Activated naive CD8-positive, alpha-beta T cell (primary cell): Measurements from ENCODE around the gene RASEF.
"Not testable (repeated sequence)": the region's sequence is repeated elsewhere in the genome, so short reads cannot be mapped to it uniquely, and the experiment has no call there.

Experiments
- H3K27ac Mint-ChIP-seq: one replicate; pipeline ENCODE4 v1.8.0; 2021; ENCODE audit warnings: mixed read lengths
- H3K27me3 Mint-ChIP-seq: one replicate; pipeline ENCODE4 v1.8.0; 2021; ENCODE audit warnings: mixed read lengths
- H3K36me3 Mint-ChIP-seq: one replicate; pipeline ENCODE4 v1.8.0; 2021; ENCODE audit warnings: mixed read lengths
- H3K4me1 Mint-ChIP-seq: one replicate; pipeline ENCODE4 v1.8.0; 2021; ENCODE audit warnings: low read depth, mixed read lengths
- H3K4me3 Mint-ChIP-seq: one replicate; pipeline ENCODE4 v1.8.0; 2021; ENCODE audit warnings: mild to moderate bottlenecking, mixed read lengths
- H3K9me3 Mint-ChIP-seq: one replicate; pipeline ENCODE4 v1.8.0; 2021; ENCODE audit warnings: low read depth, mixed read lengths

Gene RASEF

DNA sequence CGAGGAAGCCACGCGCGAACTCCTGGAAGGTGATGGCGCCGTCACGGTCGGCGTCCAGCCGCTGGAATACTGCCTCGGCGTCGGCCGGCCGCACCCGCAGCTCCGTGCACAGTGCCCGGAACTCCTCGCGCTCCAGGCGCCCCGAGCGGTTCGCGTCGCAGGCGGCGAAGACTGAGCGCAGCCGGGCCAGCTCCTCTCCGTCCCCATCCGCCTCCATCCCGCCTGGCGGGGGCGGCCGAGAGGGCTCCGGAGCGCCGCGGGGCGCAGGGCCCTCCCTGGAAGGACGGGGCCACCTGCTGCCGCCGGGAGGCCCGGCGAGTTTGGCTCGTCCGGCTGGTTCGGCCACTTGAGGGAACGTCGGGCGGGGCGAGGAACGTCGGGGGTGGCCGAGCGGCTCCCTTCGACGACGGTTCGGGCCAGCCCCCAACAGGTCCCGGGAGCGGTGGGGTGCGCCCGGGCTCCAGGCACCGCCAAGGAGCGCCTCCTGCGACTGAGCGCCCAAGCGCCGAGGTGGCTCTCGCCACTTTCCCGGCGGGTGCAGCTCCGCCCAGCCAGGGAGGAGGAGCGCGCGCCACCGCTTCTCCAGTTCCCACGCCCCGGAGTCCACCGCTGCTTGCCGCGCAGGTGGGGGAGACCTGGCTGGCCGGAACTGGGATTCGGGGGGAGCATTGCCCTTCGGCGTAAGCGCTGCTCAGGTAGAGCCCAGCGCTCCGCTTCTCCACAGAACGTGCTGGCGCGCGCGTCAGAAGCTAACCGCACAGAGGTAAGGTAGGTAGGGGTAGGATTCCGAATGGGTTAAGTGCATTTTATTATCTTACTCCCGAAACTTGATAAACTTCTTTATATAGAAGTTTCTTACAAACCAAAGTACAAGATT lies at the start of gene RASEF:
TSS of gene RASEF (minus strand) at position 492 of the 877 bp plus-strand sequence. CDS start at position 217, 275 bp downstream.
- H3K9me3 Mint-ChIP-seq = no peaks in the 10 kb centered on the region
- no peak within 1 kb of the TSS for H3K4me3 Mint-ChIP-seq
- no peaks in the 10 kb centered on the region for H3K36me3 Mint-ChIP-seq
- peaks cover 38% of the 10 kb centered on the region for H3K27me3 Mint-ChIP-seq
- peaks cover 2% of the 10 kb centered on the region for H3K4me1 Mint-ChIP-seq
- H3K27ac Mint-ChIP-seq = no peak within 1 kb of the TSS

DNA sequence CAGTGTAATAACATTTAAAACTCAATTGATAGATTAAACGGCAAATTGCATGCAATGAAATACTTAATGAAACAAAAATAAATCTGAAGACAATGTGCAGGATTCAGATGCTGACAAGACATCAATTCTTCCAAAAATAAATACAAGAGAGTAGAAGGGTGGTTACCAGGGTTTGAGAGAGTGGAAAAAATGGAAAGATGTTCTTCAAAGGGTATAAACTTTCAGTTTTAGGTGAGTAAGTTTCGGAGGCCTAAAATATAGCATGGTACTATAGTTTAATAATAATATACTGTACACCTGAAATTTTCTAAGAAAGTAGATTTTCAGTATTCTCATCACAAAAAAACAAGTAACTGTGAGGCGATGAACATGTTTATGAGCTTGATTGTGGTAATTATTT lies 48.2 kb upstream of the RASEF start:
- Mint-ChIP-seq H3K4me1 (no peaks in the 10 kb centered on the region), H3K9me3 (peaks cover 8% of the 10 kb centered on the region), H3K4me3 (no peak overlapping the region), H3K27me3 (no peaks in the 10 kb centered on the region), H3K36me3 (peaks cover 5% of the 10 kb centered on the region), H3K27ac (no peak overlapping the region)

DNA sequence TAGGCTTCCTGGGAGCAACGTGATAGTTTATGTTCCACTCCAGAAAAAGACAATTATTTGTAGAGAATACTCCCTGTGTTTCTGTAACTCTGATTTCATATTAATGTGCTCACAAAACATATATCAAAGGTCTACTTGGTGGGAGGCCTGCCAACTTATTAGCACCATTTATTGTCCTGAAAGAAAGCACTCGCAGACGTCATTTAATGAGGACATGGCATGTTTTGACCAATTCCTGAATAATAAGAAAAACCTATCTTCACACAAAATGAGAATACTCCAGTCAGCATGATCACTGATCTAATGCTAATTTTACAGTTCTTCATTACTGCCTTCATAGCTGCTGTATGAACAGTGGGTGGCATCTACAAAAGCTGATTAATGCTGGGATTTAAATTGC lies 46.4 kb upstream of the RASEF start:
- H3K9me3 Mint-ChIP-seq = peaks cover 4% of the 10 kb centered on the region
- H3K27me3 Mint-ChIP-seq = no peaks in the 10 kb centered on the region
- H3K4me3 Mint-ChIP-seq = no peak overlapping the region
- H3K27ac Mint-ChIP-seq = no peak overlapping the region
- H3K36me3 Mint-ChIP-seq = peaks cover 4% of the 10 kb centered on the region
- no peaks in the 10 kb centered on the region for H3K4me1 Mint-ChIP-seq

DNA sequence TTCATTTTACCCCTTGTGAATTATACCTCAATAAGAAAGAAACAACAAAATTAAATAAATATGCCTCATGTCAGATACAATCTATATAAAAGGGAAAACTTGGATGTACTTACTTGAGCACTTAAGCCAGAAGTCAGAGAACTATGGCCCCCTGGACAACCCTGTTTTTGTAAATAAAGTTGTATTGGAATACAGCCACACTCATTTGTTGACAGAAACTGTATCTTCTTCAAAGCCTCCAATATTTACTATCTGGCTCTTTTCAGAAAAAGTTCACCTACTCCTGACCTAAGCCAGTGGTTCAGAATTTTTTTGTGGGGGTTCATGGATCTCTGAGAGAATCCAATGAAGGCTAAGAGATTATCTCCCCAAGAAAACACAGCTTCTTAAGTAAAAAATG lies 45.3 kb upstream of the RASEF start:
- Mint-ChIP-seq H3K4me3 (no peak overlapping the region), H3K9me3 (peaks cover 1% of the 10 kb centered on the region), H3K27ac (no peak overlapping the region), H3K36me3 (no peaks in the 10 kb centered on the region), H3K27me3 (no peaks in the 10 kb centered on the region), H3K4me1 (no peaks in the 10 kb centered on the region)

DNA sequence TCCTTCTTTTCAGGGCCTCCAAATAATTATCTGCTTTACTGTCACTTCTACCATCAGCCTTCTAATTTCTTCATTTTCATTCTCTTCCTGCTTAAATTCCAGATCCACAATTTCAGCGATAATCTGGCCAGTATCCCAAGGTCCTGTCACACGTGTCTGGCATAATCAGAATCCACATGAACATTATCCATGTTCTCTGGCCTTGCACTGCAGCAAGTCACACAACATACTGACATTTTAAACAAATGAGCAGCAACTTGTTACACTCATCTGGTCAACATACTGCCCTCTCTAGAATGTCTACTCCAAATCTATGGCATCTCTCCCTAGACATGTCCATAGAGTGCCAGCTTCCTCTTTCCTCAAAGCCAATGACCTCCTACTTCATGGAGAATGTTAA lies 43.8 kb upstream of the RASEF start:
- no peaks in the 10 kb centered on the region for H3K27me3 Mint-ChIP-seq
- no peaks in the 10 kb centered on the region for H3K9me3 Mint-ChIP-seq
- H3K4me3 Mint-ChIP-seq = no peak overlapping the region
- H3K4me1 Mint-ChIP-seq = no peaks in the 10 kb centered on the region
- no peak overlapping the region for H3K27ac Mint-ChIP-seq
- no peaks in the 10 kb centered on the region for H3K36me3 Mint-ChIP-seq

DNA sequence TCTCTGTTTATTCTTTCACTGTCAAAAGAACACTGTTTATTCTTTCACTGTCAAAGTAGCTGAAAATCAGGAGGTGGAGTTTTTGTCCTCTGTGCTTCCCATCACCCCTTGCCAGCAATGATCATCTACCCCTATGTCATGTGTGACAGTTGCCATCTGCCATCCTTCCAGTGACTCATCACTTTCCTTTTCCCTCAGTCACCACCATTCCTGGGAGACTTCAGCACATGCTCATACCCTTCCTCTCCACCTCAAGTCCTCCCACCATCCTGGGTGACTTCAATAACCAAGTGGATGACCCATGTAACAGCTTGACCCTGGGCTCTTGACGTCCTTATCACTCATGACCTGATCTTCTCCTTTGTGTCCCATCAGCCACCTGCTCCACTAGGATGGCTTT lies 43.3 kb upstream of the RASEF start:
- H3K27me3 Mint-ChIP-seq = no peaks in the 10 kb centered on the region
- no peaks in the 10 kb centered on the region for H3K36me3 Mint-ChIP-seq
- H3K27ac Mint-ChIP-seq = no peak overlapping the region
- H3K4me3 Mint-ChIP-seq = no peak overlapping the region
- no peaks in the 10 kb centered on the region for H3K4me1 Mint-ChIP-seq
- no peaks in the 10 kb centered on the region for H3K9me3 Mint-ChIP-seq

DNA sequence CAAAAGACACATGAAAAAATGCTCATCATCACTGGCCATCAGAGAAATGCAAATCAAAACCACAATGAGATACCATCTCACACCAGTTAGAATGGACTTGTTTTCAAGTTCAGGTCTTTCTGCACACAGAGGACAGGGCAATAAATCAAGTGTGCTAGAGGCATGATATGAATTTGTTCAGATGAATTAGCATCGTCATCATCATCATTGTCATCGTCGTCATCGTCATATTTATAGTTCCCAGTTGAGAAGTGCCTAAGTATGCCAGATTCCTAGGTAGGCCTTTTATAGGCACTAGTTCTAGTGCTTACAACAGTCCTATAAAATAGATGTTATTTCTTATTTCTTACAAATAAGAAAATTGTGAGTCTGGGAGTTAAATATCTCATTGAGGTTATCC lies 34.7 kb upstream of the RASEF start:
- H3K9me3 Mint-ChIP-seq = no peaks in the 10 kb centered on the region
- H3K4me1 Mint-ChIP-seq = no peaks in the 10 kb centered on the region
- H3K27ac Mint-ChIP-seq = no peak overlapping the region
- H3K36me3 Mint-ChIP-seq = no peaks in the 10 kb centered on the region
- H3K27me3 Mint-ChIP-seq = no peaks in the 10 kb centered on the region
- H3K4me3 Mint-ChIP-seq = no peak overlapping the region

DNA sequence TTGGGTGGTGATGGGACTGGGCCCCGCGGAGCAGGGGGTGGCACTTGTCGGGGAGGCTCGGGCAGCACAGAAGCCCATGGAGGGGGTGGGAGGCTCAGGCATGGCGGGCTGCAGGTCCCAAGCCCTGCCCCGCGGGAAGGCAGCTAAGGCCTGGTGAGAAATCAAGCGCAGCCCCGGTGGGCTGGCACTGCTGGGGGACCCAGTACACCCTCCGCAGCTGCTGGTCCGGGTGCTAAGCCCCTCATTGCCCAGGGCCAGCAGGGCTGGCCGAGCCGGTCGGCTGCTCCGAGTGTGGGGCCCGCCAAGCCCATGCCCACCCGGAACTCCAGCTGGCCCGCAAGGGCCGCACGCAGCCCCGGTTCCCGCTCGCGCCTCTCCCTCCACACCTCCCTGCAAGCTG lies 30.4 kb upstream of the RASEF start:
- H3K4me1 Mint-ChIP-seq, H3K36me3 Mint-ChIP-seq, H3K9me3 Mint-ChIP-seq, H3K27ac Mint-ChIP-seq, H3K4me3 Mint-ChIP-seq, H3K27me3 Mint-ChIP-seq: not testable (repeated sequence)

DNA sequence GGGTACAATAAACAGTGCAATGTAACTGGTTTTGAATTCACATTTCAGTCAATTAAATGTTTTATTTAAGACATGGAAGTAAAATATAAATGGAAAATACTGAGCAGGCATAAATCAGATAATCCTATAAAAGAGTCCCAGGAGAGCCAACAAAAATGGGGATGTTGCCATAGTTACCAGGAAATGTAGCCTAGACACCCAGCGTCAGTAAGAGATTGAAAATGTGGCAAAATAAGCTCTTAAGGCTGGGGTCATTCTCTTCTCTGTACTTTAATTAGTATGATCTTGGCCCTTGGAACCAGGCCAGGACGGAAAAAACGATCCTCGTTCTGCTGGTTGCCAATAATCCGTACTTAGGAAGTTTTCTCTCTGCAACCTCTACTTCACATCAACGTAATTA lies 18.9 kb upstream of the RASEF start:
- H3K4me1 Mint-ChIP-seq = no peaks in the 10 kb centered on the region

DNA sequence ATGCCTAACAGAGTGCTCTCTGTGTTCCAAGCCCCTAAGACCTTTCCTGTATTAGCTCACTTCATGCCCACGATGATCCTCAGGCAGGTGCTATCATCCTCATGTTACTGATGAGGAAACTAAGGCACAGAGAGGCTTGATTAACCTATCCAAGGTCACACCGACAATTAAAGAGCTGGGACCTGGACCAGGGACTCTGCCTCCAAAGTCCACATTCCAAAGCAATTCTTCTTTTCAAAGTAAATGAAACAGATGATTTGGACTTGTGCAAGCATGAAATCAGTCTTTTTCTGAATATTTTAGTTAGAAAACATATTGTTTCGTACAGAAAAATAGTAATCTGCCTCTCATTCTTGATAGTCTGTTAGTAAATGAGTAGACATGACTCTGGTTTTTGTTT lies 18.1 kb upstream of the RASEF start:
- no peaks in the 10 kb centered on the region for H3K4me1 Mint-ChIP-seq
- H3K27ac Mint-ChIP-seq = no peak overlapping the region
- no peaks in the 10 kb centered on the region for H3K9me3 Mint-ChIP-seq
- peaks cover 2% of the 10 kb centered on the region for H3K27me3 Mint-ChIP-seq
- H3K36me3 Mint-ChIP-seq = no peaks in the 10 kb centered on the region
- no peak overlapping the region for H3K4me3 Mint-ChIP-seq

More for the DNA sequence above, 18.9 kb upstream of the RASEF start:
- Mint-ChIP-seq H3K9me3 (no peaks in the 10 kb centered on the region), H3K4me3 (no peak overlapping the region), H3K27ac (no peak overlapping the region), H3K36me3 (no peaks in the 10 kb centered on the region), H3K27me3 (peaks cover 2% of the 10 kb centered on the region)

DNA sequence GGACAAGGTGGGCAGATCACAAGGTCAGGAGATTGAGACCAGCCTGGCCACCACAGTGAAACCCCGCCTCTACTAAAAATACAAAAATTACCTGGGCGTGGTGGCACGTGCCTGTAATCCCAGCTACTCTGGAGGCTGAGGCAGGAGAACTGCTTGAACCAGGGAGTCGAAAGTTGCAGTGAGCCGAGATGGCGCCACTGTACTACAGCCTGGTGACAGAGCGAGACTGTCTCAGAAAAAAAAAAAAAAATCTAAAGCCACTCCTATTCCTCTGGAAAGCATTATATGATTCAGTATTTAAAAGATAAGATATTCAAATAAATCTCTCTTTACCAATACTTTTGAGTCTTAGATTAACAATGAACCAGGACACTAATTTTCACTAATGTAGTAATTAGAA lies 13.0 kb upstream of the RASEF start:
- not testable (repeated sequence) for H3K36me3 Mint-ChIP-seq, H3K27ac Mint-ChIP-seq, H3K27me3 Mint-ChIP-seq, H3K4me1 Mint-ChIP-seq, H3K4me3 Mint-ChIP-seq, H3K9me3 Mint-ChIP-seq

DNA sequence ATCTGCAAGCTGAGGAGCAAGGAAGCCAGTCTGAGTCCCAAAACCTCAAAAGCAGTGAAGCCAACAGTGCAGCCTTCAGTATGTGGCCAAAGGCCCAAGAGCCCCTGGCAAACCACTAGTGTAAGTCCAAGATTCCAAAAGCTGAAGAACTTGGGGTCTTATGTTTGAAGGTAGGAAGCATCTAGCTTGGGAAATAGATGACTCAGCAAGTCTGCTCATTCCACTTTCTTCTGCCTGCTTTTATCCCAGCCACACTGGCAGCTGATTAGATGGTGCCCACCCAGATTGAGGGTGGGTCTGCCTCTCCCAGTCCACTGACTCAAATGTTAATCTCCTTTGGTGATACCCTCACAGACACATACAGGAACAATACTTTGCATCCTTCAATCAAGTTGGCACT lies 9.6 kb upstream of the RASEF start:
- not testable (repeated sequence) for H3K9me3 Mint-ChIP-seq, H3K4me3 Mint-ChIP-seq

DNA sequence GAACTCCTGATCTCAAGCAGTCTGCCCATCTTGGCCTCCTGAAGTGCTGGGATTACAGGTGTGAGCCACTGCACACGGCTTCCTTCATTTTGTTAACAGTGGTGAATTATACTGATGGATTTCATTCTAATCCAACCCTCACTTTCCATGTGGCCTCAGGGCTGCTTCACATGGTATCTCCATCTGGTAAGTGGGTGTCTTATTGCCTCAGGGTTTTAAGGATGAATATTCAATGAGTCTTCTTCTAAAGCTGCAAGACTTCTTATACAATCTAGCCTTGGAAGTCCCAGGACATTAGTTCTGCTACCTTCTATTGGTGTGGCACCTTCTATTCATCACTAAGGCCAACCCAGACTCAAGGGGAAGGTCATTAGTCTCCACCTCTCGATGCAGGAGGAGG lies 8.7 kb upstream of the RASEF start:
- Mint-ChIP-seq H3K4me1 (no peaks in the 10 kb centered on the region), H3K4me3 (no peak overlapping the region), H3K27me3 (peaks cover 7% of the 10 kb centered on the region), H3K9me3 (no peaks in the 10 kb centered on the region), H3K27ac (no peak overlapping the region), H3K36me3 (no peaks in the 10 kb centered on the region)

More for the DNA sequence above, 9.6 kb upstream of the RASEF start:
- H3K27me3 Mint-ChIP-seq, H3K4me1 Mint-ChIP-seq, H3K36me3 Mint-ChIP-seq, H3K27ac Mint-ChIP-seq: not testable (repeated sequence)

DNA sequence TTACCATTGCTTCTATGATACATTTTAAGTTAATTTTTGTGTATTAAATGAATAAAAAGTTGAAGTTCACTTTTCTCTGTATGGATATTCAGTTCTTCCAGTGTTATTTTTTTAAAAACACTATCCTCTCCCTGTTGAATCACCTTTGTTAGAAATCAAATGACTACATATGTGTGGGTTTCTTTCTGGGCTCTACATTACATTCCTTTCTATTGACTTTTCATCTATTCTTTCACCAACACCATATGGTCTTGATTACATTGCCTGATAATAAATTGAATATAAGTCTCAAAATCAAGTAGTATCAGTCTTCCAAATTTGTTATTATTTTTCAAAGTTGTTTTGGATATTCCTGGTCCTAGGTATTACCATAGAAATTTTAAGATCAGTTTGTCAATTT lies 7.3 kb upstream of the RASEF start:
- Mint-ChIP-seq H3K27ac (no peak overlapping the region), H3K36me3 (no peaks in the 10 kb centered on the region), H3K27me3 (peaks cover 8% of the 10 kb centered on the region), H3K4me3 (no peak overlapping the region), H3K4me1 (no peaks in the 10 kb centered on the region), H3K9me3 (no peaks in the 10 kb centered on the region)

DNA sequence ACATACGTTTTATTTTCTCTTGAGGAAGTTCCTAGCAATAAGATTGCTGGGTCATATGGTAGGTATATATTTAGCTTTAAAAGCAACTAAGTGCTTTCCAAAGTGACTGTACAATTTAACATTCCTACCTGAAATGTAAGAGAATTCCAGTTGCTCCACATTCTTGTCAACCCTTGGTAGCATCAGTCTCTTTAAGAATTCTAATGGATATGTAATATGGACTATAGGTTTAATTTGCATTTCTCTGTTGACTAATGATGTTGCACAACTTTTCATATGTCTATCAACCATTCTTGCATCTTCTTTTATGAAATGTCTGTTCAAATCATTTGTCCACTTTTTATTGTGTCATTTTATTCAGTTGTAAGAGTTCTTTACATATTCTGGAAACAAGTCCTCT lies 6.7 kb upstream of the RASEF start:
- H3K36me3 Mint-ChIP-seq = no peaks in the 10 kb centered on the region
- no peaks in the 10 kb centered on the region for H3K9me3 Mint-ChIP-seq
- no peak overlapping the region for H3K4me3 Mint-ChIP-seq
- peaks cover 10% of the 10 kb centered on the region for H3K27me3 Mint-ChIP-seq
- no peak overlapping the region for H3K27ac Mint-ChIP-seq
- H3K4me1 Mint-ChIP-seq = no peaks in the 10 kb centered on the region

DNA sequence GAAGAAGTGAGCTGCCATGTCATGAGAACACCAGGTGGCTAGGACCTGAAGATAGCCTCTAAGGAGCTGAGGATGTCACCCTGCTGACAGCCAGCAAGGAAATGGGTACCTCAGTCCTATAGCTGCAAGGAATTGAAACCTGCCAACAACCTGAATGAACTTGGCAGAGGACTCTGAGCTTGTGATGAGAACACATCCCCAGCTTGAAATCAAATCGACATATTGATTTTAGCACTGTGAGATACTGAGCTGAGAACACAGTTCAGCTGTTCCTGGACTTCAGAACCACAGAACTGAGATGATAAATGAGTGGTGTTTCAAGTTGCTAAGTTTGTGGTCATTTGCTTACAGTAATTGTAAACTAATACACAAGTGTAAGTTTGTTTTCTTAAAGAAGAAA lies 5.5 kb upstream of the RASEF start:
- Mint-ChIP-seq H3K27ac (no peak overlapping the region), H3K4me3 (no peak overlapping the region), H3K9me3 (no peaks in the 10 kb centered on the region), H3K27me3 (peaks cover 18% of the 10 kb centered on the region), H3K4me1 (no peaks in the 10 kb centered on the region), H3K36me3 (no peaks in the 10 kb centered on the region)
